HUES64 (cell line): Measurements from ENCODE around the gene C10orf90.

ENCODE experiments used
- H3K27ac ChIP-seq: 2 replicates; pipeline ENCODE4 v1.7.0; 2013; ENCODE audit warnings: low read depth, low read length, inconsistent platforms
- H3K27me3 ChIP-seq: 2 replicates; pipeline ENCODE4 v1.6.1; 2013; ENCODE audit warnings: mild to moderate bottlenecking, low read length; ENCODE audit not compliant: insufficient read depth
- H3K36me3 ChIP-seq: 2 replicates; pipeline ENCODE4 v1.6.1; 2013; ENCODE audit warnings: mild to moderate bottlenecking, low read length; ENCODE audit not compliant: insufficient read depth
- H3K4me1 ChIP-seq: 2 replicates; pipeline ENCODE4 v1.6.1; 2013; ENCODE audit warnings: mild to moderate bottlenecking, low read length, moderate library complexity; ENCODE audit not compliant: insufficient read depth
- H3K4me3 ChIP-seq: 2 replicates; pipeline ENCODE4 v1.5.1; 2013; ENCODE audit warnings: mild to moderate bottlenecking, low read length, moderate library complexity
- H3K9ac ChIP-seq: 2 replicates; pipeline ENCODE4 v1.6.1; 2013; ENCODE audit warnings: mild to moderate bottlenecking, low read depth, low read length
- H3K9me3 ChIP-seq: 2 replicates; pipeline ENCODE4 v1.6.1; 2013; ENCODE audit warnings: low read depth, low read length; ENCODE audit not compliant: insufficient read depth
- WGBS: fragments of 150-250, 120-280 bp; methylation state at CpG from one replicate; pipeline ENCODE4 v1.1.7; 2013; ENCODE audit warnings: missing lambda C conversion rate; 5-methylcytosine and 5-hydroxymethylcytosine counted together

Gene C10orf90

DNA sequence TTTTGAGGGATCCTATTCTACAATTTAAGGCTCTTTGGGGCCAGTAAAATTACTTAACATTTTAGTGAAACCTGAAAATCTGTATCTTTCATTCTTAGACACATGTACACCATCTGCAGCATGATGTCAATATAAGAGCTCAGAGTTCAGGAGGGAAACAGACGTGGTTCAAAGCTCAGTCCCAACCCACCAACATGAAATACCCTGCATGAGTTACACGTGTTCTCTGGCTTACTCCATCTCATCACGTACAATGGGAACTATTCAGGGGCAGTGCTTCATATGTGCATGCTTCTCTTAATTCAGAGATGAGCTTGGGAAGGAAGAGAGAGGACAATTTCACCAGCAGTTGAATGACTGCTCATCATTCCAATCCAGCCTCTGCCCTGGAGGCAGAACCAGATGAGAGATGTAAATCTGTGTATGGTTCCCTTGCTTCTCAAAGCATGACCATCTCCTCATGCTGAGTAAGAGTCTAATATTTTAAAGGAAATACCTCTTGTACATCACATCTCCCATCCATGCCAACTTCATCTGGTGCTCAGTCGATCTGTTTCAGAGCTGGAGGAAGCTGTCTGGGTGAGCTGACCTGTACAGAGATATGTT lies 253.2 kb downstream of the C10orf90 start:
- WGBS = 85% methylated on average over 4 of the region's 4 CpGs
- Histone ChIP-seq H3K9ac (no peak overlapping the region), H3K27ac (no peak overlapping the region), H3K4me3 (no peak overlapping the region), H3K4me1 (0 out of 2 replicates have a peak, but pooled peaks cover 7% of the 10 kb centered on the region), H3K9me3 (no peaks in the 10 kb centered on the region), H3K36me3 (no peaks in the 10 kb centered on the region), H3K27me3 (no peaks in the 10 kb centered on the region)

DNA sequence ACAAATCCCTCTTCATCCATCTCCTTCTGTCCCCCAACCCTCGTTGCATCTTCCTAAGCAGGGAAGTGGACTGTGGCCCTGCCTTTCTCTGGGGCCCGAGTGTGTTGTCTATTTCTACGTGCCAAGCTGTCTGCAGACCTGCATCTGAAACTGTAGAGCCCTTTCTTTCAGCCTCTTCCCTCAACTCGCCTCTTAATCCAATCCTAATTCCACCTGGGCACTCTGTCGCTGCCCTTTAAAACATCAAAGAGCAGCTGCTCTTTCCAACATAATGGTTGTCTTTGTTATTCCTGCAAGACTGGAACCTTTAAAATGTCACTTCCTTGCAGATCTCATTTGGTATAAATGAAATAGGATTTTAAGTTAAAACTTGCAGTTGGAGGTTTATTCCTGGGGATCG lies 260.7 kb downstream of the C10orf90 start:
- no peak overlapping the region for H3K9ac ChIP-seq
- H3K36me3 ChIP-seq = no peaks in the 10 kb centered on the region
- no peaks in the 10 kb centered on the region for H3K27me3 ChIP-seq
- 71% methylated on average over 6 of the region's 6 CpGs for WGBS
- no peak overlapping the region for H3K27ac ChIP-seq
- H3K4me3 ChIP-seq = no peak overlapping the region
- H3K9me3 ChIP-seq = no peaks in the 10 kb centered on the region
- H3K4me1 ChIP-seq = peaks cover 8% of the 10 kb centered on the region

DNA sequence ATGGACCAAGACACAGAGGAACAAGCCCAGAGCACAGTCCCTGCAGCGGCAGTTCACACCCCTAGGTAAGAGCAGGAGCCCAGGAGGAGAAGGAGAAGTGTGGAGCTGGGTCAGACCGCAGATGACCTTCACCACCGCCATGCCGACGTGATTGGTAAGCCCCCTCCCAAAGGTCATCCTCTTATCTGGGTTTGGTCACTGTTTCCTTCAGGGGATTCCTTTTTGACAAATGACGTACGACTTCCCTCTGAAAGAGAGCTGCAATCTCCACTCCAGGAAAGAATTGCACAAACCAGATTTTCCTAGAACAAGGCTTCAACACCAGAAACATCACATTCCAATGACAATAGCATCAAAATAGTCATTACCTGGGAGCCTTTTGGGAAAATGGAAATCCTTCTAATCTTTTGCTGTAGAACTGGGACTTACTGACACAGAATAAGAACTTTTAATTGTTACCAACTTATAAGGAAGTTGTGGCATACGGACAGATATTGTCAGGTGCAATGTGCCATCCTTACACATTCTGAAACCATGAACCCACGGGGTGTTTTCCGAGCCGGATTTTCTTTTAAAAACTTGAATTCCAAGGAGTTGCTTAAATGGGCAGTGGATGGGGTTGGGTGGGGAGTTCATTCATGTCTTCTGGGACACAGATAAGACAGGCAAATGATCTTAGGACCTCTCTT lies 261.4 kb downstream of the C10orf90 start:
- Histone ChIP-seq H3K27me3 (no peaks in the 10 kb centered on the region), H3K9me3 (no peaks in the 10 kb centered on the region), H3K27ac (no peak overlapping the region), H3K36me3 (no peaks in the 10 kb centered on the region), H3K9ac (no peak overlapping the region), H3K4me3 (no peak overlapping the region), H3K4me1 (peaks cover 8% of the 10 kb centered on the region)
- 90% methylated on average over 11 of the region's 11 CpGs for WGBS

DNA sequence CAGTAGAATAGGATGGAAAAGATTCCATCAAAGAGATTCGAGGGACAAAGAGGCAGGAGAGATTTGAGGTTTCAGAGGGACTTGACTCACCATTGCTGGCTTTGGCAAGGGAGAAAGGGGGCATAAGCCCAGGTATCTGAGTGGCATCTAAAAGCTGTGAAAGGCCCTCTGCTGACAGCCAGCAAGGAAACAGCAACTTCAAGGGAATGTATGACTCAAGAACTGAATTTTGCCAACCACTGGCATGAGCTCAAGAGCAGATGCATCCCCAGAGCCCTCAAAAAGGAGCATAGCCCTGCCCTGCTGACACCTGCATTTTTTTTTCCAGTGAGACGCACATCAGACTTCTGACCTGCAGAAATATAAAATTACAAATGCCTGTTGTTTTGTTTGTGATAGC lies 262.7 kb downstream of the C10orf90 start:
- Histone ChIP-seq H3K27ac (no peak overlapping the region), H3K36me3 (no peaks in the 10 kb centered on the region), H3K4me1 (peaks cover 8% of the 10 kb centered on the region), H3K9me3 (no peaks in the 10 kb centered on the region), H3K27me3 (no peaks in the 10 kb centered on the region), H3K9ac (no peak overlapping the region), H3K4me3 (no peak overlapping the region)
- 84% methylated on average over 2 of the region's 2 CpGs for WGBS

DNA sequence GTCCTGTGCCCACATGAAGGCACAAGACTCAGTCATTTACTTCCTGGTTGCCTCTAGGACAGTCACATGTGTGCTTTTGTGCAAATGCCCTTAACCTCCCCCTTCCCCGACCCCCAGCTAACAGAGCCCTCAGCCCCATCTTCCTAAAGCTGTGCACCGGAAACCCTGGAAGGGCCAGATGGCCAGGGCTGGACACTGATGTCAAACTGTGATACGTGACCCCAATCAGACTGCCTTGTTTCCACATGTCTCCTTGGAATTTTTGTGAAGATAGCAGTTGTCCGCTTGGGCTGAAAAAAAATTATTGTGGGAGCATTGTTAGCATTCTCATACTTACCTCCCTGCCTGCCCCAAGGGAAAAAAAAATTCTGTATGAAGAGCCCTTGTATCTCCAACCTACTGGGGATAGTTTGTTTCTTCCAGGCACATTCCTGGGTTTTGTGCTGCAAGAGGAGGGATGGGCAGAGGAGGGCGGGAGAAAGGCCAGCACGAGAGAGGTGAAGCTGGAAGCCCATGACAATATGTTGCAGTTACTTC lies 265.2 kb downstream of the C10orf90 start:
- 80% methylated on average over 6 of the region's 6 CpGs for WGBS
- no peak overlapping the region for H3K9ac ChIP-seq
- H3K4me3 ChIP-seq = no peak overlapping the region
- H3K27ac ChIP-seq = no peak overlapping the region
- H3K9me3 ChIP-seq = no peaks in the 10 kb centered on the region
- H3K27me3 ChIP-seq = no peaks in the 10 kb centered on the region
- H3K36me3 ChIP-seq = no peaks in the 10 kb centered on the region
- H3K4me1 ChIP-seq = peaks cover 8% of the 10 kb centered on the region

DNA sequence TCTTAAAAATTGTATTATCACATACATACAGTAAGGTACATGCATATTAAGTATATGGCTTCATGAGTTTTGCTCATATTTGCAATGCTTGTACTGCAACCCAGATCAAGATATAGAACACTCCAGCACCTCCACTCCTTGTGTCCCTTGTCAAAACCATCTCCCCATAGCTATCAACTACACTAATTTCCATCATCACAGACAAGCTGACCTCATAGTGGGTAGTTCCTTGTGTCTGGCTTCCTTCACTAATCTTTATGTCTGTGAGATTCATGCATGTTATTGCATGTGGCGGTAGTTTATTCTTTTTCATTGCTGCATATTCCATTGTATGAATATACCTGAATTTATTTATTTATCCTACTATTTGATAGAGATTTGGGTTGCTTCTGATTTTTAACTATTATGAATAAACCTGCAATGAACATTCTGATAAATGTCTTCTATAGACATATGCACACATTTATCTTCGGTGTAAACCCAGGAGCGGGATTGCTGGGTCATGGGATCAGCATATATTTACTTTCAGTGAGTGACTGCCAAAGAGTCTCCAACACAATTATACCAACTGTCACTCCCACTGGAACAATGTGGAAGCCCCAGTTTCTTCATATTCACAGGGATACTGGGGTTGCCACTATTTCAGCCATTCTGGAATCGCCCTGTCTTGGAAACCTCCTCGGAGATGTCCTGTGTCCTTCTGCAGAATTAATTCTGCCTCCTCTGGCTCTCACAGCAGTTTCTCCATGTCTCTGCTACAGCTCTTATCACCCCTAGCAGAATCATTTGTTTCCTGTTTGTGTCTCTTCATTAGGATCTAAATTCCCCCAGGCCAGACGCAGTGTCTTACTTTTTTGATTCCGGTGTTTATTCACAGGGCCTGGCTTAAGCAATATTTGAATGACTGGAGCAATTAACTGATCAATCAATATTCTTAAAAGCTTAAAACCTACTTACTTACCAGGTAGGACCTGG lies 267.5 kb downstream of the C10orf90 start:
- H3K27ac ChIP-seq = no peak overlapping the region
- H3K9me3 ChIP-seq = no peaks in the 10 kb centered on the region

DNA sequence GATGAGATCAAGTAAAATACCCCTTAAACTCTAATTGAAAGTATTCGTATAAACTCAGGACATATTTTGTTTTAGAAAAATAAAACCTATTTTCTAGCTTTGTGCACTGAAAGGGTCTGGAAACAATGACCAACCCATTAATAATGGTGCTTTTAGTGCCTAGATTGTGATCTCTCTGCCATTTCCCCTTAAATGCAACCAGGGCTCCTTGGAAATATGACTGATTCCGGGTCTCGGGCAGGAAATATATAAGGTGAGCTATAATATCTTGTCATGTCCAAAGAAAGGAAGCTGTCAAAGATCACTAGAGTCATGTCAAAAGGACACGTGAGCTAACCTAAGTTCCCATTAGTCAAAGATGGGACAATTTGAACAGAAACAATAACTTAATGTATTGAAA lies 269.9 kb downstream of the C10orf90 start:
- H3K9me3 ChIP-seq = no peaks in the 10 kb centered on the region
- H3K27ac ChIP-seq = no peak overlapping the region
- 100% methylated on average over 3 of the region's 4 CpGs for WGBS
- no peak overlapping the region for H3K9ac ChIP-seq
- no peaks in the 10 kb centered on the region for H3K36me3 ChIP-seq
- no peaks in the 10 kb centered on the region for H3K27me3 ChIP-seq
- peaks cover 11% of the 10 kb centered on the region; the same call in 1 of the 2 replicates for H3K4me1 ChIP-seq
- no peak overlapping the region for H3K4me3 ChIP-seq

More for the DNA sequence above, 267.5 kb downstream of the C10orf90 start:
- H3K36me3 ChIP-seq = no peaks in the 10 kb centered on the region
- H3K27me3 ChIP-seq = no peaks in the 10 kb centered on the region
- H3K9ac ChIP-seq = no peak overlapping the region
- peaks cover 11% of the 10 kb centered on the region; the same call in 1 of the 2 replicates for H3K4me1 ChIP-seq
- 93% methylated on average over 6 of the region's 7 CpGs for WGBS
- no peak overlapping the region for H3K4me3 ChIP-seq

DNA sequence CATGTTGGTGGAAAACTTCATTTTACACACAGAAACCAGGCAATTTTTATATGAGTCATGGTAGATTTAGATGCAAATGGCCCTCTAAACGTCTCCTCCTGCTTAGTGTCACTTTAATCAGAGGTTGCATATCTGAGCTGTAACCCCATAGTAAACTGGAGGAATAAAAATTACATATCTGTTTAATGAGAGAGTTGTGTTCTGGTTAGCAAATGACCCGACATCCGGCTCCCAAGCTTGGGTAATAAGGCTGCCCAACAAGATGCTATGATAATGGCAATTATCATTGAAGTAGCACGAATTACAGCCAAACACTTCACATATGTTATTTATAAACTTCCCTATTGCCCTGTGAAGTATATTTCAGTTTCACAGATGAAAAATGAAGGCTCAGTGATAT lies 271.6 kb downstream of the C10orf90 start:
- Histone ChIP-seq H3K9ac (no peak overlapping the region), H3K4me3 (no peak overlapping the region), H3K4me1 (peaks cover 11% of the 10 kb centered on the region; the same call in 1 of the 2 replicates), H3K9me3 (no peaks in the 10 kb centered on the region), H3K36me3 (no peaks in the 10 kb centered on the region), H3K27me3 (no peaks in the 10 kb centered on the region), H3K27ac (no peak overlapping the region)
- WGBS = 83% methylated on average over 4 of the region's 4 CpGs

DNA sequence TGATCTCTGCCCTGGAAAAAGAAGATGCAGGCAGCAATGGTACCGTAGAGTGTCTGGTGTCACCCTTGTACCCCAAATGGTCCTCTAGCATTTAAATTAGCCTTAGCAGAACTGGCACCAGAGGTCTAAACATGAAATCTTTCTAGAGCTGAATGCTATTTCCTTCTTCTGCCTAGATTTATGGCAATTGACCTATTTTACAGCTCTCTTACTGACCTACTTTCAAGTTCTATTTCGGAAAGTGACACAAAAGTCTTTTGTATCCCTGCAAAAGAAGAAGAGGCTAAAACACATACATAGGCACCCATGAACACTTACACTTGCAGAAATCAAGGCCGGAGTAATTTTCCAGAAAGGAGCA lies 272.1 kb downstream of the C10orf90 start:
- Histone ChIP-seq H3K4me1 (peaks cover 11% of the 10 kb centered on the region; the same call in 1 of the 2 replicates), H3K36me3 (no peaks in the 10 kb centered on the region), H3K9me3 (peaks cover 4% of the 10 kb centered on the region; the same call in 1 of the 2 replicates), H3K9ac (no peak overlapping the region), H3K27me3 (no peaks in the 10 kb centered on the region), H3K27ac (no peak overlapping the region), H3K4me3 (no peak overlapping the region)
- WGBS = 85% methylated on average over 3 of the region's 3 CpGs

DNA sequence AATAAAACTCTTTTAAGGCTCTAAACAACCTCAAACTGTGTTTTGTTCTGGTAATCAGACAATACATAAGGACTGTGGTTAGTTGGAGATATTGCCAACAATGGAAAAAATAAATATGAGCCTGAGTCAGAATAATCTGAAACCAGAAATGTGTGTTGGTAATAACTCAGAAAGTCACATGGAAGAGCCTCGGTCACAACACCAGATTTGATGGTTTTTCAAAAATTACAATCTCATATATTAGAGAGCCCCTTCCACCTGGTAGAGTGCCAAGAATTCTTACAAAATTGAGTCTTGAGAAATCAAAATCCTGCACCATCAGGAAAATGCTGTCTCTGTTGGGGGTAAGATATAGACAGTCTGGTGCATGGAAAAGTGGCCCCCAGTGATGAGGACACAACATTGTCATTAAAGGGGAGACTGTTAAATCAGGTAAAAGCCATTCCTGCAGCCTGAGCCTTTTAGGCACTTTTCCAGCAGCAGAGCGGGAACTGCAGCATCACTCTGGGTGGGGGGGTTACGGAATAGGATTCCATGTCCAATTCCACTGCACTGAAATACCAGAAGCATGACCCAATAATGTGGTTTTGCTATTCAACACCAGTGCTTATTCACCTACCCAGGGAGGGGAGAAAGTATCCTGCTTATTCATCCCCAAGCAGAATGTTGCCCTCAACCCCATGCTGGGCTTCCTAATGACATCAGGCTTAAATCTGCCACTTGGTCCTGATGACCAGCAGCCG lies 272.7 kb downstream of the C10orf90 start:
- Histone ChIP-seq H3K36me3 (no peaks in the 10 kb centered on the region), H3K27ac (no peak overlapping the region), H3K9me3 (peaks cover 4% of the 10 kb centered on the region; the same call in 1 of the 2 replicates), H3K4me3 (no peak overlapping the region), H3K4me1 (peaks cover 11% of the 10 kb centered on the region; the same call in 1 of the 2 replicates), H3K27me3 (no peaks in the 10 kb centered on the region), H3K9ac (no peak overlapping the region)
- WGBS = 77% methylated on average over 4 of the region's 4 CpGs
